Stimulated activated CD8-positive, alpha-beta memory T cell treated with anti-CD3 and anti-CD28 coated beads, Interleukin-15, amount 100 ng/mL, for 48 hours (primary cell): ENCODE results near the gene CPNE5.

Experiments
- DNase-seq, 2 donors: peaks; one replicate each; pipeline ENCODE4 v3.0.0-alpha.2; 2020; ENCODE audit warnings: low read depth in 2 of 2

The CPNE5 gene

DNA sequence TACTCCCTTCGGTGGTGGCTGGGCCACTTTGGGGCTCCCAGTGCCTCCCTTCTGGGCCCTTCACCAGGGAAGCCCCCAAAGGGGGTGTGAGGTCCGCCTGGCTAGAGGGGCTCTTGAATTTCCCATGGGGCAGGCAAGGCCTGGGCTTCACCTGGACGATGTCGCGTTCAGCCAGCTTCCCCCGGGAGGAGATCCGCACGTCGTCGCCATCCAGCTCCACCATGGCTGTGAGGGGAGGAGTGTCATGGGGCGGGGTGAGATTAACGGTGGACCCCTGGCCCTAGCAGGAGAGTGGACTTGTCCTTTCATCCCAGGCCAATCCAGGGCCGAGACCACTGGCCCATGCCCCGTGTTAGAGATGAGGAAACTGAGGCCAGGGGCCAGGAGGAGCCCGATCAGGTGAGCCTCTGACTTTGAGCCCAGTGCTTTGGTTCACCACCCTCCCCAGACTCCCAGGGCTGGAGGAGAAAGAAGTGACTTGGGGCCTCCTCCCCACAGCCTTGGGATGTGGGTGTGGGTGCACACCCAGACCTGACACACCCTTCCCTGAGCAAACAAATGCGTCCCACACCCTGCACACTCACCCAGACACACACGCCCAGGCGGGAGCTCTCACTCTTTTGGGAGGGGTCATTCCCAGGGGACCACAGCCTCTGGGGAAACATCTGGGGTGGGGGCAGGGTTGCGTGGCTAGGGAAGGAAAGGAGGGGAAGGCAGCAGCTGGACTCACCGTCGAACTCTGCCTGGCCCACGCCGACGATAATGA is 95.5 kb downstream of the CPNE5 start:
- DNase-seq, result no peak

DNA sequence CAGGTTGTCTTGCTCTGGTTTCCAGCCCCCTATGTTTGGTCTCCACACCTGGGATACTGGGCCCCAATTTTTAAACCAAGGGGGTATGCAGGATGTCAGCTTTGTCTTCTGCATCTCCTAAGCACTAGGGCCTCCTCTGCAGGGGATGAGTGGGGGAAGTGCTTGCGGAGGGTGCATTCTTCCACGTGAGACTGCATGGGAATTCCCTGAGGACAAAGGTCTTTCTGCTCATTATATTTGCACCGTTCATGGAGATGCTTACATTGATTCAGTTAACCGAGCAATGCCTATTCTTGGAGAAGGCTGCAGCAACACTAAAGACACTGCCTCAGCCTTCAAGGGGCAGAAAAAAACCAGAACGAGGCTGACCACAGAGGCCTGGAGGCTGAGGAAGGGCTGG is 96.2 kb downstream of the CPNE5 start:
- DNase-seq, result no peak

DNA sequence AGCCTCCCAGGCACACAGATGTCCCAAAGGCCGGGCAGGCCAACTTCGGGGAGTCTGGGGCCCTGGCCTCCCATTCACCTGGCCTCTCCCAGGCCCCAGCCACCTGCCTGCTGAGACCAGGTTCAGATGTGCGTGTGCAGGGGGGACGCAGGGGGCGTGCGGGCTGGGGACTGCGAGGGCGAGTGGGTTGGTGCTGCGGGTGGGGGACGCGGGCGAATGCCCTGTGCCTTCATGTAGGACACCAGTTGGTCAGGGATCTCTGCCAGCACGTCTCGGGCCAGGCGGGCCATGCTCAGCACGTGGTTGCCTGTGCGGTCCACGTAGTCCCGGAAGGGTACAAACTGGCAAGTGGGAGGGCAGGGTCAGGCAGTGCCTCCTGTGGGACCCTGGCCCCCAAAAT is 97.1 kb downstream of the CPNE5 start:
- DNase-seq, result no peak

DNA sequence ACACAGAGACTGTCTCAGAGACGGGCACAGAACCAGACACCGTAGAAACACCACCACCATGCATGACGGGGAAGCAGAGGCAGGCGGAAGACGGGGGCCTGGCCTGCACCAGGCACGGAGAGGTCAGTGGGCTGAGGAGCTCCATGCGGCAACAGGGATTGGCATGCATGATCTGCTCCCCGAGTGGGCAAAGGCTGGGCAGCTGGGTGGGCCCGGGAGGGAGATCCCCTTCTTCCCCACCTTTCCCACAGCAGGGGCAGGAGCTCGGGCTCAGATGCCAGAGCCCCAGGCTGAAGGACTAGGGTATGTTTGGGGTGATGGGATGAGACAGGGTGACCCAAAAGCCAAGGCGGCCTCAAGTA is 98.4 kb downstream of the CPNE5 start:
- no peak for DNase-seq

DNA sequence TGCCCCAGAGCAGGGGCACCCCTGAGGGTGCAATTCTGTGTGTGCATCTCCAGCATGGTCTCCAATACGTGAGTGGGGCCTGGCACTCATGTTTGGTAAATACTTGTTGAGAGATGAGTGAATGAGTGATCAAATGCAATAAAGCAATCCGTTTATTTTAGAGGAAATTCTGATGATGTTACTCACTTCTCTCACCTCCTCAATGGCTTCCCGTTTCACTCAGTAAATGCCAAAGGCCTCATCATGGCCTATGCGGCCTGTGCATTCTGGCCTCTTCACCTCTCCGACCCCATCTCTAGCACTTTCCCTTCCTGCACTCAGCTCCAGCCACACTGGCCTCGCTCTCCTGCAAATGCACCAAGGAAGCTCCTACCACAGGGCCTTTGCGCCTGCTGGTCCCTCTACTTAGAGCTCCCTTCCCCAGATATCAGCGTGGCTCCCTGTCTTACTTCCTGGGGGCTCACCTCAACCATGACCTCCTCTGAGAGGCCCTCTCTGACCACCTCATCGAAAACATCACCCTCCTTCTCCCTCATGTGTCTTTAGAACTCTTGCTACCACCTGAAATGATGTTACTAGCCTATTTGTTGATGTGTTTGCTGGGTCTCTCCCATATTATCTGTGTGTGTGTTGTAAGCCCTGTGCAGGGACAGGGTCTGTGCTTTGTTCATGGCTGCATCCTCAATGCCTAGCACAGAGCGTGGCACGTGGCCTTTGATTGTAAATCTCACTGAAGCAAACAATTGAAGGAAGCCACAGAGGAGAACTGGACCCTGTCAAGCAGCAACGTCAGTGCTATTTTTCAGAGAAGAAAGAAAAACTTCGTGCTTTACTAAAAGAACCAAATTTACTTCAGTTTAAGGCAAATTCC is 99.1 kb downstream of the CPNE5 start:
- DNase-seq, result no peak

DNA sequence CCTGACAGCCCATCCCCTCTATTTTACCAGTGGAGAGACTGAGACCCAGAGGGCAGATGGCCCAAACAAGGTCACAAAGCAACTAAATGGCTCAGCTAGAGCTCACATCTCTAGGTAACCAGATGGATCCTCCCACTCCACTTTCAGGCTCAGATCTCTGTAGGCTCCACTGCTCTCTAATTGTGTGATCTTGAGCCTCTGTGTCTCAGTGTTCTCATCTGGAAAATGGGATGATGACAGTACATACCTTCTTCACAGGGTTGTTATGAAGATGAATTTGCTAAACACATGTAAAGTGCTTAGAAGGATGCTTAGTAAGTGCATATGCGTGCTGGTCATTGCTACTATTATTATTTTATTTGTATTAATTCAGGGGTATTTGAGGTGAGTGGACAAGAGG is 101.1 kb downstream of the CPNE5 start:
- no peak for DNase-seq

DNA sequence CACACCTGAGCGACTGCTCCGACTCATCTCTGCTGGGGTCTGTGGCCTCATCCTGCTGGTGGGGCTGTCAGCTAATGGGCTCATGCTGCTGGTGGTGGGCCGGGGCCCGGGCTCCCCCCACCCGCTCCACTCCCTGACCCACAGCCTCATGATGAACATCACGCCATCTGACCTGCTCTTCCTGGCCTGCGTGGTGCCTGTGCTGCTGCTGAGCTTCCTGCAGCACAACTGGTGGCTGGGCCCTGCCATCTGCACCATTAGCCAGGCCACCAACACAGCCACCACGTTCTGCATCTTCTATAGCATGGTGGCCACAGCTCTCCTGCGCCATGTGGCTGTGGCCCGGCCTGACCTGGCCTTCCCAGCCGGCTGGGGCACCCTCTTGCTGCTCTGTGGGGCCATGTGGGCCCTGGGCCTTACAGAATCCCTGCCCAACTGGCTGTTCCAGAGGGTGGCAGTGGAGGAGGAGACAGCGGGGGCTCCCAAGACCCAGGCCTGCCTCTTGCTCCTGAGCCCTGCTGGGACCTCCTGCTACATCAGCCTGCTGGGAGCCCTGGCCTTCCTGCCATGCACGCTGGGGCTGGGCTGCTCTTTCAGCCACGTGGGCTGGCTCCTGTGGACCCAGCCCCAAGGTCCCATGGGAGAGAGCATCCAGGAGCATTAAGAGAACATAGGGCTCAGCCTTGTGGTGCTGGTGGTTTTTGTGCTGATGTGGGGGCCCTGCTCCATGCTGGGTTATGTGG is 102.0 kb downstream of the CPNE5 start:
- DNase-seq, result no peak

DNA sequence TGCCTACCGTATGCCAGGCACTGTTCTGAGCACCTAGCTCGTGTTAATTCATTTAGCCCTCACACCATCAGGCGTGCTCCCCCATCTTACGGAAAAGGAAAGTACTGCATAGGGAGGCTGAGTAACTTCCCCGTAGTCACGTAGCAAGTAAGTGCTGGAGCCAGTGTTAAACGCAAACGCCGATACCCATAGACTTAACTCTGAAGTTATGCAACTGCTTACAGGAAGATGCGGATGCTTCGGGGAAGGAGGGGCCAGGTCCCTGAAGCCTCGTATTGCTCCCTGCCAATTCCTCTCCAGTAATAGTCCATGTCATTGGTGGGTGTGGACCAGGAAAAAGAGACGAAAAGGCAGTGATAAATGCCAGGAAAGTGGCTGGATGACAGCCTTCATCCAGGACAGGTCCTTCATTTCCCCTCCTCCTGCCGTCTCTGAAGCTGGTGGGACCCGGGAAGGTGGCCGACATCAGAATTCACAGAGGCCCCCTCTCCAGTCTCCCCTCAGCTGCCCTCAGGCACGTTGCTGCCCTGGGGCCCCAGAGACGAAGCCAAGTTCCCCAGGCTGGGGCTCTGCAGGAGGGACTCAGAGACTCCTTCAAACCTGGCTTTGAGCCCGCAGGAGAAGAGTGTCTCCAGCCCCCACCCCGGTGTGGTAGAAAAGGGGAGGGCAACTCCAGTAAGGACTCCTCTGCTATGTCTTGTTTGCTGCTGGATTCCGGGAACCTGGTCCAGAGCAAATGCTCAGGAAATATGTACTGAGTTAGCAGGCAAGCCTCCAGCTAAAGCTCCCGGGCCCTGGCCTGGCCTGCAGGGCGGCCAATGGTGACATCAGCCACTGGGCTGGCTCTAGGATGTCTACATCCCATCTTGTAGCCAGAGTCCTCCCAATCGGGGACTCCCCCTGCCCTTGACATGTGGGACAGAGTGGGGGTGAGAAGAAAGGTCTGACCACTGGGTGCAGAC is 103.9 kb downstream of the CPNE5 start:
- peak in 1 of 2 donors; percentile 8 for DNase-seq

DNA sequence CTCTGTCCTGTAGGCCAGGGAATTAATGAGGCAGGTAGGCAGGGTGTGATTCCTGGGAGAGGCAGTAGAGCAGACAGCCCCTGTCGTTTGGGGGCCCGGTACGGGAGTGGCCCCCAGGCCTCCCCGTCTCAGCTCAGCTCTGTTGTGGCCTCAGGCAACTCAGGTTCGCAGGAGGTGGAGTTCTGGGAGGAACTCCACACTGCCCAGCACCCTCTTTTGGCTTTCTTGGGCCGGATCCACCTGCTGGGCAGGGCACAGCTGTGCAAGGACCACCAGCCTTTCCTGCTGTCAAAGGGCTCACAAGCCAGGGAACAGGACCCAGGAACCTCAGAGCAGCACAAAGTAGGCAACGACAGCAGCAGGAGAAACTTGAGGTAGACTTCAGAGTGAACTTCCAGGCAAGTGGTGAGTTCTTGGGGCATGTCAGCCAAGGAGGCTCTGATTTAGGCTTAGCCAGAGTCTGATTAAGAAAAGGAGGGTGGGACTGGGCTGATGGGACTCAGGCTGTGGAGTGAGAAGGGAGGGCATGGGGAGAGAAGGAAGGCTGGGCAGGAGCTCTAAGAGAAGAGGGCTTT is 104.7 kb downstream of the CPNE5 start:
- DNase-seq, result no peak

DNA sequence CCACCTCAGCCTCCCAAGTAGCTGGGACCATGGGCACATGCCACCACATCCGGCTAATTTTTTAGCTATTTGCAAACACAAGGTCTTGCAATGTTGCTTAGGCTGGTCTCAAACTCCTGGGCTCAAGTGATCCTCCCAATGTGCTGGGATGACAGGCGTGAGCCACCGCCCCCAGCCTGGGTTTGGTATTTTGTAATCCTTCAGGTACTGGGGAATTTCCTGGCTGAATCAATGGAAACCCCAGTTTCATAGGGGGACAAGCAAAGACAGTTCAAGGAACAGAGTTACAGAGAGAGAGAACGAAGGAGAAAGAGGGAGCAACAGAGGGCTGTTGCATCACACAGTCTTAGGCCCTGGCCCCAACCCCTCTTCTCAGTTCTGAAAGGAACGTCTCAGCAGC is 105.9 kb downstream of the CPNE5 start:
- DNase-seq, result no peak

DNA sequence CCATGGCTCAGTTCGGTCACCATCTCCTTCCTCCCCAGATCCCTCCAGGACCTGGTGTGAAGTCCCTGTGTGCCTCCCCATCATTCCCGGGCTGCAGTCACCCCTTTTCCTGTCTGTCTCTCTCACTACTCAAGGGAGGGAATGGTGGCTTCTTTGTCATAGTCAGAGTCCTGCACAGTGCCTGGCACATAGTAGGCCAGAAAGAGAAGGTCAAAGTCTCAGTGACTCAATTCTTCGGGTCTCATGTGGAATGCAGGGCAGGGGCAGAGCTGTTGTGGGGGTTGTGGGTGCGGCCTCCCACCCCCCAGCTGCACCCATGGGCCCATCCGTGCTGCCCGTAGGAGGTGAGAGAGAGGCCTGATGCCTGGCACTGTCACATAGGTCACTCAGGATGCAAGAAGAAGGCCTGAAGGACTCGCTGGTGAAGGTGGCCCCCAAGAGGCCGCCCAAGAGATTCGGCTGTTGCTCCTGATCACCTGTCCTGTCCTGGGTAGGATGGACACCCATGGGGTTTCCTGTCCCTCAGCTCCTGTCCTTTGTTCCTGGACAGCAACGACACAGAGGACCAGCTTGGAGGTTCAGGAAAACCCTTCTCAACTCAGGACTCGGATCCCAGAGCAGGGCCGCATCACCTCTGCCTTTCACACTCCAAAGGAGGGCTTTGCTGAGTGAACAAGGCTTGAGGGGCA is 107.5 kb downstream of the CPNE5 start:
- no peak for DNase-seq

DNA sequence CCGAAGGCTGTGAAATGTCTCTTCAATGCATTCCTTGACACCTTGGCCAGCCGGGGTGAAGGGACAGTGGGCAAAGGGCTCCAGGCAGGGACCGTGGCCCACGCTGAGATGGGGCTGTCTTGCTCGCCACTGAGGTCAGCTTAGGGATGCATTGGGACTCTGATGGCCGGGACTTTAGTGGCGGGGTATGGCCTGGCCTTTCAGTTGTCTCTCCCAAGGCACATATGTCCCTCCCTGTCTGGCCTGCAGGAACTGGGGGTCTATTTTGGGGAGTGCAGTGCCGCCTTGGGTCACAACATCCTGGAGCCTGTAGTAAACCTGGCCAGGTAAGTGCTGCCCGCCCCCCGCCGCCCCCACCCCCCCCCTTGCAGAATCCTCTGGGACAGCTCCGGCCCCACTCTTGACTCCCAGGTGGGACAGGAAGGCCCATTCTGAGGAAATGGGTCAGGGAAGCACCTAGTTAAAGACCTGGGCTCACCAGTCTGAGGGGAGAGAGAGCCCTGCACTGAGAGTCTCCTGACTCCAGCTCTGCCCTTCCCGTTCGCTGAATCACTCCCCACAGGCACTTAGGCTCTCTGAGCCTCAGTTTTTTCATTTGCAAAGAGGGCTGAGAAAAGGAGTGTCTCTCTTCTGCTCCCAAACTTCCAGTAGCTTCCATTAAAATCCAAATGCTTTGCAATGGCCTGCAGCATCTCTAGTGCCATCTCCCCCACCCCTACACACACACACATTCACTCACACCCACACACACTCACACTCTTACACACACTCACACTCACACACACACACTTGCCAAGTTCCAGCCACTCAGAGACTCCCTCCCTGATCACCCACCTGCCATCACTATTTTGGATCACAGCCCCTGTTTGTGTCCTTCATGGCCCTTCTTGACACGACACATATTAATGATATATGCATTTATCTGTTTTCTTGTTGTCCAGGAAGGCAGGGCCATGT is 108.5 kb downstream of the CPNE5 start:
- no peak for DNase-seq

DNA sequence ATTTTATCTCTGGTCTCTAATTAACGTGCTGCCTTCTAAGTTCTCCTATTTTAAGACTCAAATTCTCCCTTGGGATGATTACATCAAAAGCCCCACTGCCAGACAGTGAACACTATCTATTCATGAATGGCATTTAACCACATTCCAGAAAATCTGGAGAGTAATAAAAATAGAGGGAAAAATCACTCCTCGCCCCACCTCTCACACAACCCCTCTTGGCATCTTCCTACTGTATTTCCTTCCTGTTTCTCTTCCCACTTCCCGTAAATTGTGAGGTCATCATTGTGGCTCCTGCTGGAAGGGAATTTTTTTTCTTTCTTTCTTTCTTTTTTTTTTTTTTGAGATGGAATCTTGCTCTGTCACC is 110.1 kb downstream of the CPNE5 start:
- DNase-seq, result no peak

DNA sequence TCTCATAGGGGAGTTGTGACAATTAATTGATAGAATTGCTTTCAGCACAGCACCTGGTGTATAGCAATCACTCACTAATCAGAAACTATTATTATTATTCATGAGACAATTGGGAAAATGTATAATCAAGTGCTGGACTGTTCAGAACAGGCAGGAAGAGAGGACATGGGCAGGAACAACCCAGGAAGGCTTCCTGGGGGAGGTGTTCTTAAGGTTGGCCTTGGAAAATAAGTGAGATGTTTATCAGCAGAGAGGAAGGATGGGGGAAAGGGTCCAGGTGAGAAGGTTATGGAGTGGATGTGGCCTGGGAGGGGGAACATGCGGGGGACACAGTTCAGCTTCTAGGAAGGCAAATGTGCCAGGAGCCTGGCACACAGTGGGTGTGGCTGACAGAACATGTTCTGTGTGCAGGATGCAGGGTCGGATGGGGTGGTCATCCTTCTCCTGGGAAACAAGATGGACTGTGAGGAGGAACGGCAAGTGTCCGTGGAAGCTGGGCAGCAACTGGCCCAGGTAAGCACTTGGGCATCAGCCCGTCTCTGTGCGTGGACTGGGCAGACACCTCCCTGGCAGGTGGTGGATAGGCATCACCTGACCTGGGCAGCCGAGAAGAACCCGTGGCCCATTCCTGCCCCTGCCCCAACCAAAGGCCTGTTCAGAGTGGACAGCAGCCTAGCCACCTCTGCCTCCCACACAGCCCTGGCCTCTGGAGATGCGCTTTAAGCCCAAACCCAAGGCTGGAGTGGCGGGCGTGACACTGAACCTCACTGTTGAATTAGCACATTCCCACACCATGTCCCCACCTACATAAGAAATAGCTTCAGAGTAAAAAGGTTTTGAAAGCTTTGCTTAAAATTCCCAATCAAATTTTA is 110.7 kb downstream of the CPNE5 start:
- no peak for DNase-seq

DNA sequence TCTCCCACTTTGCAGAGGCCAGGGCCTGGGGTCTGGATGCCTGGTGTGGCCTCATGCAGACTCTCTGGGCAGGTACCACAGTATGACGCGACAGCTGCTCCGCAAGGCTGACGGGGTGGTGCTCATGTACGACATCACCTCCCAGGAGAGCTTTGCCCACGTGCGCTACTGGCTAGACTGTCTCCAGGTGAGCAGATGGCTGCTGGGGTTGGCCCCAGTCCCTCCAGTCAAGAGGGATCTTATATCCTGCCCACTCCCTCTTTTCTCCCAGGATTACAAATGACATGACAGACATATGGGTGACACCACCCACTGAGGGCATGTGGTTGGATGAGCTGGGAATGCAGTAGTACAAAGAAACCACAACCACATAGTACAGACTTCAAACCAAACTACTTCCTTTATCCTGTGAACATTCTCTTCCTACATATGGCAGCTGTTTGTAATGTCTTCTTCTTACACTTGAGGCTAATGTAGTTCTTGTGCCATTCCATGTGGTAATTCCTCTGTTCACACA is 111.7 kb downstream of the CPNE5 start:
- no peak for DNase-seq

DNA sequence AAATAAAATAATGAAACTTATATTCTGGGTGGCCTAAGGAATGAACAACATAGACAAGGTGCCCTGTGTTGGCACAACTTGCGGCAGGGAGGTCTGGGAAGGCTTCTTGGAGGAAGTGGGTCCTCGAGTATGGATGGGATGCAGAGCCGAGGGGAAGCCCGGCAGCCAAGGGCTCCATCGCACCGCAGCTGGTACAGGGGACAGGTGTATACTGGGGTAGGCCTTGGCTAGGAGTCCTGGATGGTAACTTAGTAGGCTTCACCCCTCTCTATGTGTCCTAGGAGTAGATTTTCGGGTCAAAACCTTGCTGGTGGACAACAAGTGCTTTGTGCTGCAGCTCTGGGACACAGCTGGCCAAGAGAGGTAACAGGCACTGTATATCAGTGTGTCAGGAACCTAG is 113.7 kb downstream of the CPNE5 start:
- DNase-seq, result no peak

DNA sequence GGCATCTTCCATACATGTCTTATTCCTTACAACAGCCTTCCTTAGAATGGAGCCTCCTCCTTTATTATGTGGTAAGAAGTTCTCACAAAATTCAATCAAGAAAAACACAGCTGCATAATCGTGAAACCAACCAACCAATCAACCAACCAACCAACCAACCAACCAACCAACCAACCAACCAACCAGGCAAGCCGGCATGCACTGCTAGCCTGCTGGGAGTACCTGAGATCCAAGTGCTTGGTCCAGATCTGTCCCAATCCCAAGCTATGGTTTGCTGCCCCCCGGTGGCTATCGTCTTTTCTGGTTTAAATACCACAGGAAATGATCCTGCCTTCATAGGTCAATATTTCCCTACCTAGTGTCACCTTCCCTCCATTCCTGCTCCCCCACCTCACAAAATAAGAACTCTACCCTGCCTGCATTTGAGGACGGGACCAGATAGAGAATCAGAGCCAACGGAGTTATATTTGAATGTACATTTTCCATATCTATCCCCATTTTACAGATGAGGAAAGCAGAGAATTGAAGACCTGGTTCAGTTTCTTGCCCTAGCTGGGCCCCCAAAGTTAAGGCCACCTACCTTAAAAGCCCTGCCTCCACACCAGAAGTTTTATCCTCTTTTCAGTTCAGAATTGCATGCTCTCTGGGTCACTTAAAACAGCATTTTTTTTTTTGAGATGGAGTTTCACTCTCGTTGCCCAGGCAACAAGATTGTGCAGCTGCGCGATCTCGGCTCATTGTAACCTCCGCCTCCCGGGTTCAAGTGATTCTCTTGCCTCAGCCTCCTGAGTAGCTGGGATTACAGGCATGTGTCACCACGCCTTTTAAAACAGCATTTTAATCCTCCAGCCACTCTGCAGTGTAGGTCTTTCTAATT is 114.5 kb downstream of the CPNE5 start:
- peak in 1 of 2 donors; percentile 36 for DNase-seq
